GM18861 (cell line): Measurements from ENCODE around the gene RPS6KB2.

Experiments used
- ATAC-seq: cut with Tn5 transposase; IDR thresholded peaks from one replicate; pipeline ENCODE4 v1.9.1; 2021; ENCODE audit not compliant: unreplicated experiment

The RPS6KB2 gene

DNA sequence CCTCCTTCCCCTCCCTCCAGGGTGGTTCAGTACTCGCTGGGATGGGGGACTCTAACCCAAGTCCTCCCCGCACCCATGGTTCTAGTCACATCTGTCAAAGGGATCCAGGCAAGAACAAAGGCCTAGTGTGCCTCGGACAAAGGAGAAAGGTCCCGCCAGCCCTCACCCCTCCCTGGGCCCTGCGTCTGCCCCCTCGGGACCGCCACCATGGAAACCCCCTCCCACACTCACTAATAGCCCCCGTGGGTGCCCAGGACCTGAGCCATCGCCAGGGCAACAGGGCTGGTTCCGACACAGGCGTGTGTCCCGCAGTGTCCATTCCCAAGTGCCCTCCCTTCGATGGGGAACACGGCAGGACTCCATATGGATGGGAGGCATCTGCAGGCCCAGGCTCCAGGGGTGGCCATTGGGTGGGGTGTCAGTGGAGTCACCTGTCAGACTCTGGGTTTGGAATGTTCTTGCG is 17.9 kb upstream of the RPS6KB2 start:
- no peak for ATAC-seq

DNA sequence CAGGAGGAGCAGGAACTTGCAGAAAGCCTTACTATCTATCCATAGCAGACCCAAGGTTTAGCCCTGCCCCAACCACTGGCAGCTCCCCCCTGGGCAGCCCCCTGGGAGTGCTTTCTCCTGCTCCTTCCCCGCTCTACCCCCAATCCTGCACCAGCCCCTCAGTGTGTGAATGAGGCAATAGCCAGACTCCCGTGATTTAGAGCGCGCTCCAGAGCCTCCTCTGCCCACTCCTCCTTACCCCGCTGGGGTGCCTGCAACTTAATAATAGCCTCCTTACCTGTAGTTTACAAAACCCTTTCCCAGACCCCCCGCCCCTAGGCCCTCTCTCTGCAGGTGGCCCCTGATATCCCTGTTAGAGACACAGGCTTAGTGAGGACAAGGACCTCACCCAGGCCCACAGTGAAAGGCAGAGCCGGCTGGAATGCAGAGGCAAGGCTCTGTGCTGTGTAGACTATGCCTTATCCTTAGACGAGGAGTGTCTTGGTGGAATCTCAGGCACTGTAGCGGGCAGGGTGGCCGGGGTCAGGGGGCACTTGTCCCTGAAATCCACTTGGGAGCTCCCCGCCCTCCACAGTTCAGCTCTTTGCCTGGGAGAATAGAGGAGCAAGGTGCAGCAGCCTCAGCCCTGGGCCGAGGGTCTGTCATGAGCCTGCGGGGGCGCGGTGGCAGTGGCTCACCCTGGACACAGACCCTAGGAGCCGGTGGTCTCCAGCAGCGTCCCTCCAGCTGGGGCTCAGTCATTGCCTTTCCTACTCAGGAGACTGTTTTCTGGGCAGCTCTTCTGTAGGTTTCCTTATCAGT is 17.1 kb upstream of the RPS6KB2 start:
- no peak for ATAC-seq

DNA sequence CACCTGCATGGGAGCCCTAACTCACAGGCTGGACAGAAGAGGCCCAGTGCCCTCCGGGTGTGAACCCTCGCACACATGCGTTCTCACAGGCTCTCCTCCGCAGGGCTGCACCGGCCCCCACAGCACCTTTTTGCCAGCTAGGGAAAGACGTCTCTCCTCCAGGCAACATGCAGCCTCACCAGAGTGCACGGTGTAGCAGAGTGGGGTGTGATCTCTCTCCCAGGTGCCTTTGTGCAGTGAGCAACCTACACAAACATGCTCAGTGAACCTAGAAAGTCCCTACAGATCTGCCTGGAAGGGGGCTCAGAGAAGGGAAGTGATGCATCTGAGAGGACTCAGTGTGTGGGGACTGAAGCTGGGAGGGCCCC is 16.5 kb upstream of the RPS6KB2 start:
- ATAC-seq = no peak

DNA sequence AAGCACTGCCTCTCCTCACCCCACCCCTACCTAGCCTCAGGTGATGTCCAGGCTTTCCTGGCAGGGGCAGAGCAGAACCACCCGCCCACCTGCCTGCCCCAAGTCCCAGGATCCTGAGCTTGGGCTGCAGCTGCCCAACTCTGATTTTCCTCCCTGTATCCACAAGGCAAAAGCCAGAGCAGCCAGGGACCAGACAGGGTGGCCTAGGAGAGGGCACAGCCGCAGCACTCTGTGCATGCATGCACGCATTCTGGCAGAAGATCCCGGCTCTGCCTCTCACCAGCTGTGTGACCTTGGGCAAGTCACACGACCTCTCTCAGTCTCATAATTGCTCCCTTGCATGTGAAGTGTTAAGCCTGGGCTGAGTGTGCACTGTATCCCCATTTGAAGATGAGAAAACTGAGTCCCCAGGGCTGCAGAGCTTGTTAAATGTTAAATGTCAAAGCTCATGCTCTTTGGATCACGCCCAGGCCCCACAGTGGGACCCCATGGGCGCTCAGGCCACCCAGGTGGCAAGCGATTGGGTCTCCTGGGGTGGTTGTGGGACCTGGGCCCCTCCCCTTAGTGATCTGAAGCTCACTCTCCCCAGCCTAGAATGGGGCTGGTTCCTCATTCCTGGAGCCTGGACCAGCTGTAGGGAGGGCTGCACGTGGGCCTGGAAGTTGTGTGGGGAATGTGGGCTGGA is 15.7 kb upstream of the RPS6KB2 start:
- no peak for ATAC-seq

DNA sequence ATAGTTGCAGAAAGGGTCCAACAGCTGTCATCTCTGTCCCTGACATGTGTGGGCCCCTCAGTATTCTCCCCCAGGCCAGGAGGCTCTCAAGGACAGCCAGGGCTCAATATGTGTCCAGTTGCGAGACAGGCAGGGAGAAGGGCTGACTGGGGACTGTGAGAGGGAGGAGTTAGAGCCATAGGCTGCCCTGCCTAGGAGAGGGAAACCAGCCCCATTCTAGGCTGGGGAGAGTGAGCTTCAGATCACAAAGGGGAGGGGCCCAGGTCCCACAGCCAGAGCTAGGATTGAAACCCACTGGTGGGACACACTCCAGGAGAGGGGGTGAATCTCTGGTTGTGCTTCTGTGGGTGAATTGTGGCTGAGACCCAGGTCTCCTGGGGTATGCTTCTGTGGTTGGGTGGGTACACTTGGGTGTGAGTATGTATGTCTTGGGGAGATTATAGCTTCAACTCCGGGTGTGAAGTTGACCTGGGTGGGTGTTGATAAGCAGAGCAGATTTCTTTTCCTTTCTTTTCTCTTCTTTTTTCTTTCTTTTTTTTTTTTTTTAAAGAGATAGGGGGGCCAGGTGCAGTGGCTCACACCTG is 14.9 kb upstream of the RPS6KB2 start:
- no peak for ATAC-seq

DNA sequence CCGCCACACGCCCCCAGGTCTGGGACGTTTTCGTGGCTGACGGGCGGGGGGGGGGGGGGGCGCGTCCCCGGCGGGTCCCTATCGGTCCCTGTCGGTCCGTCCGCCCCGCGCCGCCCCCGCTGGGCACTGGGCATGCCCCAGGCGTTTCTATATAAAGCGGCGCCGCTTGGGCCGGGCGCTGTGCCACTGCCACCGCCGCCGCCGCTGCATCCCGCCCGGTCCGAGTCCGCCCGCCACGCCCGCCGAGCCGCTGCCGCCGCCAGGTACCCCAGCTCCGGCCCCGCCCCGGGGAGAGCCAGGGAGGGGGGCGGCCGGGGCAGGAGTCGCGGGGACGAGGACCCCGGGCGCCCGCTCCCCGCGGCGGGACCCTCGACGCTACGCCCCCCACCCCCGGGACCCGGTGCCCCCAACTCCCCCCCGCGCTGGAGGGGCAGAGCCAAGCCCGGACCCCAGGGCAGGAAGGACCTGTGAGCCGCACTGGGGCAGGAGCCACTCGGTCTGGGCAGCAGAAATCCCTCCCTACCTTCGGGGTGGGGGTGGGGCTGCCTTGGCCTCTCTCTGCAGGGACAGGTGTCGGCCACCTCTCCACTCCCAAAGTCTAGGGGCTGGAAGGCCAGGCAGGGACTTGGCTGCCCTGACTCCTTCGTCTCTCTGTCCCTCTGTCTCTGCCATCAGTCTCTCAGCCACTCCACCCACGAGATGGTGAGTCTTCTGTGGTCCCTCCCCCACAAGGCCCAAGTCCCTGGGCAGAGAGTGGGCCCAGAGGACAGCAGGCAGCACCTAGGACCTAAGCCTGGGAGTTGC is 12.6 kb upstream of the RPS6KB2 start, which contains the start of gene CARNS1:
Gene CARNS1 (plus strand): TSS at position 178 of the 804 bp plus-strand sequence. CDS start 522 bp downstream, at position 700.
- no peak for ATAC-seq

DNA sequence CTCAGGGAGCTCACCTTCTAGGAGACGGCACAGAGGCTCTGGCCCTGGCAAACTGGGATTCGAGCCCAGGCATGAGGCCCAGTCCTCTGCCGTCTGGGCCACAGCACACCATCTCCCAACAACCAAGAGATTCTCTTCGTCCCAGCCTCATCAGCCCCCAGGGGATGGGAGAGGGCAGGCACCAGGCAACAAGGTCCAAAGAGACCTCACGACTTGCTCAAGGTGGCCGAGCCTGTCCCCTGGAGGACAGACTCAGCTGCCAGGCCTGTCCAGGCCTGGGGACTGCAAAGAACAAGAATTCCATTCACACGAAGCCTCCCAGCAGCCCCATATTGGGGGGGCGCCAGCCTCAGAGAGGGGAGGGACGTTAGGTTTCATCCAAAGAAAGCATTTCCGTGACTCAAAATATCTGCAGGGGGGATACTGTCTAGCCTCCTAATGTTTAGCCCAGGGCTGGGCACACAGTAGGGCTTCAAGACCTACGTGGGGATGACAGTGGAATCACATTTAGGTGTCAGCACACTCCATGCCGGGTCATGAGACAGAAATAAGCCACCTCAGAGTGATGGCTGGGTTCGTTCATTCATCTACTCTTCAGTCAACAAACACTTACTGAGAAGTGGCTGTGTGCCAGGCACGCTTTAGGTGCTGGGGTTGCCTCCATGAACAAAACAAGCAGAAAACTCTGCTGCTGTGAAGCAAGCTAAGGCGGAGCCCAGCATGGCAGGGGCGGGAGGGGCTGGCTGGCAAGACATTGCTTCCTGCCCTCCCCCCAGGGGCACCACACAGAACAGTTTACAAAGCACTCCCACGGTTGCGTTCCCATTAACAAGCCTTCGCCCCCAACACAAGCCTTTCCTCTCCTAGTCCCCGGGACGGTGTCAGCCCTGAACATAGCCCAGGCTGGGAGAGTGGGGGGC is 11.6 kb upstream of the RPS6KB2 start:
- no peak for ATAC-seq

DNA sequence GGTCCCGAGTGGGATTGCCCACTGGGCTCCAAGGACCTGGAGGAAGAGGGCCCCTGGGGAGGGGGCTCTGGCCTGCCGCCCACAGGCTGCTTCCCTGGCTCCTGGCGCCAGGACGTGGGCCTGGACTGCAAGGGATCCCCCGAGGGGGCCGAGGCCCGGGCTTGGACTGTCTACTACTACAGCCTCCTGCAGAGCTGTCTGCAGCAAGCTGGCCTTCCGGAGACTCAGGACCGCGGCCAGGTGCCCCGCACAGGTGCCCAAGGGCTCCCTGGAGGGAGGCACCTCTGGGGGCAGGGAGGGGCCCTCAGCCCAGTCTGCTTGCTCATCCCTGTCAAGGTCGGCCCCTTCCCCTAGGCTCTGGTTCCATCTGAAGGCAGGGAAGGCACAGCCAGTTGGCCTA is 10.9 kb upstream of the RPS6KB2 start:
- ATAC-seq = no peak

DNA sequence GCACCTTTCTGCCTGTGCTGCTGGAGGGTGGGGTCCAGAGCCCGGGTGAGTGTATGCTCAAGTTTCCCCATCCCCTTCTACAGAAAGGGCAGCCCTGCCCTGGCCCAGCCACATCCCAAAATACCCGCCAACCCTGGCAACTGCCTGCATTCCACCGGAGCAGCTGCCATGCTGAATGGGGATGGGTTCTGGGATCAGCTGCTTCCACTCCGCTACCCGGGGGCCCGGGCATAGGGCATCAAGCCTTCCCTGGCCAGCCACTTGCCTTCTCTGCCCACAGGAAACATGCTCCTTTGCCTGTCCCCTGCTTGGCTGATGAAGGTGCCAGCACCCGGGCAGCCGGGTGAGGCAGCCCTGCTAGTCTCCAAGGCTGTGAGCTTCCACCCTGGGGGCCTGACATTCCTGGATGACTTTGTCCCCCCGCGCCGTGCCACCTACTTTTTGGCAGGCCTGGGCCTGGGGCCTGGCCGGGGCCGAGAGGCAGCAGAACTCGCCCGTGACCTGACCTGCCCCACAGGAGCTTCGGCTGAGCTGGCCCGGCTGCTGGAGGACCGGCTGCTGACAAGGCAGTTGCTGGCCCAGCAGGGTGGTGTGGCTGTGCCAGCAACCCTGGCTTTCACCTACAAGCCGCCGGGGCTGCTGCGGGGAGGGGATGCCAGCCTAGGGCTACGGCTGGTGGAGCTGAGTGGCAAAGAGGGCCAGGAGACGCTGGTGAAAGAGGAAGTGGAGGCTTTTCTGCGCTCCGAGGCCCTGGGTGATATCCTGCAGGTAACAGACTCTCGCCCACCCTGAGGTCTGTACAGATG is 9.6 kb upstream of the RPS6KB2 start:
- ATAC-seq = no peak

DNA sequence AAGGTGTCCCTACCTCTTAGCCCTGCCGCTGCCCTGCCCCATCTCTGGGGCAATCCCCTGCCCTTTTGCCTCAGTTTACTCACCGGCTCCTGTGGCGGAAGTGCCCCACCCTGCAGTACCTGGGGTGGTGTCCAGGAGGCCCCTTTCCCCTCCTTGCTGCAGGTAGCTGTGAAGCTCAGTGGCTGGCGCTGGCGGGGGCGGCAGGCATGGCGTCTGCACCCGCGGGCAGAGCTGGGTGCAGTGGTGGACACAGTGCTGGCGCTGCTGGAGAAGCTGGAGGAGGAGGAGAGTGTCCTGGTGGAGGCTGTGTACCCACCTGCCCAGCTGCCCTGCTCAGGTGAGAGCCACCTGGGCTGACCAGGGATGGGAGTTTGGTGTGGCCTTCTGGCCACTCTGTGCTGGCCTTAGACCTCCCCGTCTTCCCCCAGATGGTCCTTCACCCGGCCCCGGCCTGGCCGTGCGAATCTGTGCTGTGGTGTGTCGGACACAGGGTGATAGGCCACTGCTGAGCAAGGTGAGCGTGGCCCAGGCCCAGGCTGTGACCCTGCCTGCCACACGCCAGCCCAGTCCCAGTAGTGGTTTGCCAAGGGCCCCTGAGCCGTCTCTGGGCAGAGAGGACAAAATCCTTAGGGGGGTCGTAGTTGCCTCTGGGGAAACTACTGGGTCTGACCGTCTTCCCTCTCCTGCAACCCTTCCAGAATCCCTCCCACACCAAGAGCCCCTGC is 8.8 kb upstream of the RPS6KB2 start:
- no peak for ATAC-seq

DNA sequence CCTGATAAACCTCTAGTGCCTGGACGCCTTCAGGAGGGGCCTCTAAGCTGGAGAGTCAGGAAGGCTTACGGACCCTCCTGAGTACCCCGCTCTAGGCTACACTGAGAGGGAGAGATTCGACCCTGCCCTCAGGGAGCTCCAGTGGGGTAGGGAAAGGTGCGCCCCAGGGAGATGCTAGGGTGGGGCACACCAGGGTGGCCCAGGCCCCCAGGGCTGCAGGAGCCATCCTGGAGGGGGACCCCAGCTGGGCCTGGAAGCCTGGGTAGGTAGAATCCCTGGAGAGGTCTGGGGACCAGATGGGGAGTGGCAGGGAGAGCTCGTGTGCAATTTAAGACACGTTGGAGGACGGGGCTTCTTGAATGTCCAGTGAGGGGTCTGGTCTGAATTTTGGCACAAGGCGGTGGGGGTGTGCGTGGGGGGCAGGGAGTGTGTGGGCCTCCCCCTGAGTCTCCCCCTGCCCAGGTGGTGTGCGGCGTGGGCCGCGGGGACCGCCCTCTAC is 8.1 kb upstream of the RPS6KB2 start:
- no peak for ATAC-seq

DNA sequence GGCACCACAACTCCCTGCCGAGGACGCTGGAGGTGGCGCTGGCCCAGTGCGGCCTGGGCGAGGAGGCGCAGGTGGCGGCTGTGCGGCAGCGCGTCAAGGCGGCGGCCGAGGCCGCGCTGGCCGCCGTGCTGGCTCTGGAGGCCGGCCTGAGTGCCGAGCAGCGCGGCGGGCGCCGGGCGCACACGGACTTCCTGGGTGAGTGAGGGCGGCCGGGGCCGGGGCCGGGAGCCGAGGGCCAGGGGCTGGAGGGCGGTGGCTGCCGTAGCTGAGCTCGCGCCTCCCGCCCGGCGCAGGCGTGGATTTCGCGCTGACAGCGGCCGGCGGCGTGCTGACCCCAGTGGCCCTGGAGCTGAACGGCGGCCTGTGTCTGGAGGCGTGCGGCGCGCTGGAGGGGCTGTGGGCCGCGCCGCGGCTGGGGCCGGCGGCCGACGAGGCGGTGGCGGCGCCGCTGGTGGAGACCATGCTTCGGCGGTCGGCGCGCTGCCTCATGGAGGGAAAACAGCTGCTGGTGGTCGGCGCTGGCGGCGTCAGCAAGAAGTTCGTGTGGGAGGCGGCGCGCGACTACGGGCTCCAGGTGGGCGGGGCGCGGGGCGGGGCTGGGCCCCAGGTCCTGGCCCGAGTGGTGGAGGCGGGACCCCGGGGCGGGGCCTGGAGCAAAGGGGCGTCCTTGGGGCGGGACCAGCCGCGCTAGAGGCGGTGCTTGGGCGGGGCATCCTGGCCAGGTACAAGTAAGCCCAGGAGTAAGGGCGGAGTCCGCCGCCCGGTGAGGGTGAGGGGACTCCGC is 7.5 kb upstream of the RPS6KB2 start:
- peak; percentile 58 for ATAC-seq

DNA sequence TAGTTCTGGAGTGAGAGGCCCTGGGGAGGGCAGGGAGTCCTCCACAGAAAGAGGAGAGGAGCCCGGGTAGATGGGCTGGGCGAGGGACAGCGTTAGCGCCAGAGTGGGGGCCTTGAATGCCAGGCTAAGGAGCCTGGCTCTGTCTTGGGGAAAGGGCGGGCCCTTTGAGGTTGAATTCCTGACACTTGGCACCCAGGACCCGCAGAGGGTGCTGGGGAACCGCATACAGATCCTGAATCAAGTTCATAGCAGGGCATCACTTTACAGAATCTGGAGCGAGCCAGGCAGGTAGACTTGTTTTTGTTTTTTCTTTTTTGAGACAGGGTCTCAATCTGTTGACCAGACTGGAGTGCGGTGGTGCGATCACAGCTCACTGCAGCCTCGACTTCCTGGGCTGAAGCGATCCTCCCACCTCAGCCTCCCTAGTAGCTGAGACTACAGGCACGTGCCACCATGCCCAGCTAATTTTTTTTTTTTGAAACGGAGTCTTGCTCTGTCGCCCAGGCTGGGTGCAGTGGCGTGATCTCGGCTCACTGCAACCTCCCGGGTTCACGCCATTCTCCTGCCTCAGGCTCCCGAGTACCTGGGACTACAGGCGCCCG is 6.8 kb upstream of the RPS6KB2 start:
- ATAC-seq = no peak

DNA sequence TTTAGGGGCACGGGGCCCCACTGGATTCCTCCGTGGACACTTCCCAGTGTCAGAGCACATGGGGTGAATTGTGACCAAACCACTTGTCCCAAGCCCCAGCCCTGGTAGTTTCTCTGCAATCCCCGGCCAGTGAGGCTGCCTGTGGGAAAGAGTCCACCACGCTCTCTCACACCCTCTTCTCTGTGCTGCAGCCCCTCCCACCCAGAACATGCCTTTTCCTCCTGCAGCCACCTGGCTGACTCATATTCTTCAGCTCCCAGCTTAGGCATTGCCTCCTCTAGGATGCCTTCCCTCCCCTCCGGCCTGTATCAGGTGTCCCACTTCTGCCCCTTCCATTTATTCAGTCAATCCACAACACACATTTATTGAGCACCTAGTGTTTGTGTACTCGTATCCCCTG is 5.4 kb upstream of the RPS6KB2 start:
- no peak for ATAC-seq

DNA sequence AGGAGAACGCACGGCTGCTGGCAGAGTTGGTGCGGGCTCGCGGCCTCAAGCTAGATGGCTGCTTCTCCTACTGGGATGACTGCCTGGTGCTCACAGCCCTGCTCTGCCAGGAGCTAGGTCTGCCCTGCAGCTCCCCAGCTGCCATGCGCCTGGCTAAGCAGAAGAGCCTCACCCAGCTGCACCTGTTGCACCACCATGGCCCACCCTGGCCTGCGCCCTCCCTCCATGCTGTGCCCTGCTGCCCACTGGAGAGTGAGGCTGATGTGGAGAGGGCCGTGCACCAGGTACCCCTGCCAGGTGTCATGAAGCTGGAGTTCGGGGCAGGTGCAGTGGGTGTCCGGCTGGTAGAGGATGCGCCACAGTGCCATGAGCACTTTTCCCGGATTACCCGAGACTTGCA is 4.8 kb upstream of the RPS6KB2 start:
- ATAC-seq = no peak

DNA sequence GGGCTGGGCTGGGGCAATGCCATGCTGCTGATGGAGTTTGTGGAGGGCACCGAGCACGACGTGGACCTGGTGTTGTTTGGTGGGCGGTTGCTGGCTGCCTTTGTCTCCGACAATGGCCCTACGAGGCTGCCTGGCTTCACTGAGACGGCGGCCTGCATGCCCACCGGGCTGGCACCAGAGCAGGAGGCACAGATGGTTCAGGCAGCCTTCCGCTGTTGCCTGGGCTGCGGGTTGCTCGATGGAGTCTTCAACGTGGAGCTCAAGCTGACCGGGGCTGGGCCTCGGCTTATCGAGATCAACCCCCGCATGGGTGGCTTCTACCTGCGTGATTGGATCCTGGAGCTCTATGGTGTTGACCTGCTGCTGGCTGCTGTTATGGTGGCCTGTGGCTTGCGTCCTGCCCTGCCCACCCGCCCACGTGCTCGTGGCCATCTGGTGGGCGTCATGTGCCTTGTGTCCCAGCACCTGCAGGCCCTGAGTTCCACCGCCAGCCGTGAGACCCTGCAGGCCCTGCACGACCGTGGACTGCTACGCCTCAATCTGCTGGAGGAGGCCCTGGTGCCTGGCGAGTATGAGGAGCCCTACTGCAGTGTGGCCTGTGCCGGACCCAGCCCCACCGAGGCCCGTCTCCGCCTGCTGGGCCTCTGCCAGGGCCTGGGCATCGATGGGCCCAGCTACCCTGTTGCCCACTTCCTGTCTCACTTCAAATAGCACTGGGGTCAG is 4.2 kb upstream of the RPS6KB2 start:
- ATAC-seq = no peak
